ENCODE data around the gene C7orf33.

Gene C7orf33

DNA sequence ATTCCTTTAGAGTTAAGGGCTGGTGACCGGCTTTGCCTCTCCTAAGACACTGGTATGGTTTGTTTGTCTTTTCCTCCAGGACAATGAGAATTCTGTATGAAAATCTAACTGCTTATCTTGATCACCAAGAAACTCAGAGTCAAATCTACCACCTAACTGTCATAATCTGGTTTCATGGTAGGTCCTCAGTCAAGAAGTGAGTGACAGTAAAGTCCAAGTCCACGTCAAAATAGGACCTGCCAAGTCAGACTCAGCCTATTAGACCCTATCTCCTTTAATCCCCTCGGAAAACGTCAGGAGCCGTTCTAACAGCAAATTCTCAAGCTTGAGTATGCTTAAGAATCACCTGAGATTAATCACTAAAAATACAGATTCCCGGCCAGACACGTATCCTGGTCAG, 37.4 kb downstream of the C7orf33 start:
- DNase-seq (ENCODE audit: low spot score) = no peak

DNA sequence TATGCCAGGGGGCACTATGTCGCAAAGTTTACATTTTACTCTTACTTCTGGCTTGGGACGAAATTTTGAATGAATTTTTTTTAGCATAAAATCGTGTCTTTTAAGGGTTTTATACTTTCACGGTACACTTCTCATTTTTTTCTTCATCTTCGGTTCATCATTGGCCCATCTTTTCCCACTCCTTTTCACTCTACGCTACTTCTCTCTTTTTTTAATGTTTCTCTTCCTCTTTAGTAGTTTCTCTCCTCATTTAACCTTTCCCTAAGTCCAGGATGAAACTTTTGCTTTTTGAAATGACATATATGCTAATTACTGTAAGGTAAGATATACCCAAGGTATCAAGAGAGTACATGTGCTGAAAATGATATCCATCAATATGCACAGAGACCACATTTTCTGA, 39.5 kb downstream of the C7orf33 start:
- no peak for DNase-seq (ENCODE audit: low spot score)

DNA sequence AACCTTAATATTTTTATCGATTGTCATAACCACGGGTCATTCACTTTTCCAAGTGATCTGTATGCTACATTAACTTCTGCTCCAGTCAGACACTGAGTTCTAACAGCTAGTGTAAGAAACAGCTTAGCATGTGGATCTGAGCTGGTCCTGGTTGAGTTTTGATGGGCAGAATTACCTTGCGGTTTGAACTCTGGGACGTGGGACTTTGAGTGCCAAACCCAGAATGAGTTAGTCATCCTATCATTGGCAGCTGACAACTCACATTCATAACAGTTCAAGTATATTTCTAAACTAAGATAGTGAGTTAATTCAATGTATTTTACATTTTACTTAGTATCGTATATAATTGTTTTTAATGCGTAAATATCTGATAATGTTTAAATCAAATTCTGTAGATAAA, 43.2 kb downstream of the C7orf33 start:
- DNase-seq (ENCODE audit: low spot score) = no peak

DNA sequence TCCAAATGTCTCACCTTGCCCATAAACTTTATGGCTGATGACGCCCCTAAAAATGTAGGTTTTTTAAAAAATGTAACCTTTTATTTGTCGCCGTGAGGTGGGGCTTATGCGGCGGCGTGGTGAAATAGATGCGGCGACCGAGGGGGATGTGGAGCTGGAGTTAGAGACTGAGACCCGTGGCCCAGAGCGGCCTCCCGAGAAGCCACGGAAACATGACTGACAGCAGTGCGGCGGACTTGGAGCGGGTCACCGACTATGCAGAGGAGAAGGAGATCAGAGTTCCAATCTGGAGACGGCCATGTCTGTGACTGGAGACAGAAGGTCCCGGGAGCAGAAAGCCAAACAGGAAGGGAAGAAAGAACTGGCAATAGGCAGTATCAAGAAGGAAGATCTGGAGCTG, 46.5 kb downstream of the C7orf33 start:
- no peak for DNase-seq (ENCODE audit: low spot score)

DNA sequence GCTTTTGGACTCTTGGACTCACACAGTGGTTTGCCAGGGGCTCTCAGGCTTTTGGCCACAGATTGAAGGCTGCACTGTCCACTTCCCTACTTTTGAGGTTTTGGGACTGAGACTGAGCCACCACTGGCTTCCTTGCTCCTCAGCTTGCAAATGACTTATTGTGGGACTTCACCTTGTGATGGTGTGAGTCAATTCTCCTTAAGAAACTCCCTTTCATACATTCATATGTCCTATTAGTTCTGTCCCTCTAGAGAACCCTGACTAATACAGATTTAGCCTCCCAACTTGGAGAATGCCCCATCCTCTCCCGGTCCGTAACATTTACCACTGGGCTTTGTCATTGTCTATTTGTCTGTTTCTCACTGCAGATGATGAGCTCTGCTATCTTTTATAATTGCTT, 55.3 kb downstream of the C7orf33 start:
- no peak for DNase-seq (ENCODE audit: low spot score)

DNA sequence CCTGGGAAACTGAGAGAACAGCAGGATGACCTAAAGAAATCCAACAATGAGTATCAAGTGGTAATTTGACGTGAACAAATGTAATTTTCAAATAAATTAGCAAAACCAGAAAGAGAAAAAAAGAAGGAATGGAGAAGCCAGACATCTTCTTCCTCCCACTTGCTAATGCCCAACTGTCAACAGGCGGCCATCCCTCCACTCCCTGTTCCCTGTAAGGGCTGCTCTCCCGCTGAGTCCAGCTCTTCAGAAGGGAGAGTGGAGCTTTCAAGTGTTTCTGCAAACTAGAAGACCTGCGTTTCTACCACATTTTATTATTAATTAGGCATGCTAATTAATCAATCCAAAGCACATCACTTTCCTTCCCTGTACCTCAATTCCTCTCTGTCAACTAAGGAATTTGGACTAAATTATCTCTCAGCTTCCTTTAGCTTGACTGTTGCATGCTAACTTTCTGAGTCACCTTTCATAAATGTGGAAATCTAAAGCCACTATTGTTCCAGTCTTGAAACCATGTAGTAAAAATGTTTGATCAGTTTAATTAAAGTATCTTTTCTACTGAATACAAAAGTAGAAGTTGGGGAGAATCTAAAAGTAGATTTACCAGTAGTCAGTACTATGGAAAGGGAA, 59.8 kb downstream of the C7orf33 start:
- no peak for DNase-seq (ENCODE audit: low spot score)

DNA sequence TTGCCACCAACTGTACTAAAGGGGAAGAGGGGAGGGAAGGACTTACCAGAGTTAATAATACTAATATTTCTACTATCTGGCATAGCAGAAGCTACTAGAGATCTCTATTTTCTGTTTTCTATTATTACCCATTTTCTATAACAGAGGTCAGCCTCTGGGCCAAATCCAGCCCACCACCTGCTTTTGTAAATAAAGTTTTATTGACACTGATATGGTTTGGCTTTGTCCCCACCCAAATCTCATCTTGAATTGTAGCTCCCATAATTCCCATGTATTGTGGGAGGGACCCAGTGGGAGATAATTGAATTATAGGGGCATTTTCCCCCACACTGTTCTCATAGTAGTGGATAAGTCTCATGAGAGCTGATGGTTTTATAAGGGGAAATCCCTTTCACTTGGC, 62.2 kb downstream of the C7orf33 start:
- no peak for DNase-seq (ENCODE audit: low spot score)

DNA sequence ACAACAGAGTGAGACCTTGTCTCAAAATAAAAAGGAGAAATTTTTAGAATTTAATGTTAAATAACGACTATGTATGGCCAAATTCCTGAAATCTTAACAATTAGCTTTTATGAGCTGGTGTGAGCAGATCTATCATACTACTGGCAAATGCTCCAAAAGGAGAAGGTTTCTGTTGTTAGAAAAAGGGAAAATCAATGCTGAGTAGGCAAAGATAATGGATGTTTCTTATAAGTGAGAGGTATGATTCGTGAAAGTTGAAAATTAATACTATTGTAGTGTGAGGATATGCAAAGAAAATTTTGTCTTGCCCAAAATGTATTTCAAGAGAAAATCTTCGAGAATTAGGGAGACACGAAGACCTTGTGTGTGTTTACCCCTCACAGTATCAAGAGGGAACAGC, 67.4 kb downstream of the C7orf33 start:
- DNase-seq (ENCODE audit: low spot score) = no peak

DNA sequence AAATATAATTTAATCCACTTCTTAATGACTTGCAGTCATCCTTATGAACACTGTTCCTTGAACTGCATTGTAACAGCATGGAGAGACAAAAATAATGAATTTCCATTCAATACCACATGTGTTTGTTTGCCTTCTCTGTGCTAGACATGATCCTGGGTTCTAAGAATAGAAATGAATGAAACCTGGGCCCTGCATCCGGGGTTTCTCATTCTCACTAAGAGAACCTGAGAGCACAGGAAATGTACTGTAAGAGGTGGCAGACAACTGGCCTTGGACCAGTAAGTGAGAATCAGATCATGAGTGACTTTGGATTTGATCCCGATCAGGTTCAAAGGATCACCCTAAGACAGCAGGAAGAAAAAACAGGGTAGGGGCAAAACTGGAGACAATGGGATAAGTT, 70.9 kb downstream of the C7orf33 start:
- no peak for DNase-seq (ENCODE audit: low spot score)

DNA sequence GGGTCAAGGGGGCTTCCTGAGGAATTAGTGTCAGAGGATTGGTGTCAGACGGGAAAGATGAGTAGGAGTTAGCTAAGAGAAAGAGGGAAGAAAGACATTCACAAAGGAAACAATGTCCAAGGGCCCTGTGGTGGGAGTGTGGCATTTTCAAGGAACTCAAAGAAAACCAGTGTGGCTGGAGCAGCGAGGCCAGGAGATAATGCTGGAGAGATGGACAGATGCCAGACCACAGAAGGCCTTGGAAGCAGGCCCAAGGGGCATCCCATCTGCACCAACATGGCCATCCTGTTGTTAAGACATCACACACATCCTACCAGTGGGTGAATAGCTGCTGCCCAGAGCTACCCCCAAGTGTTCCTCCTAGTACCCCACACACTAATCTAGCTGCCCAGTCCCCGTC, 72.1 kb downstream of the C7orf33 start:
- DNase-seq (ENCODE audit: low spot score) = no peak

DNA sequence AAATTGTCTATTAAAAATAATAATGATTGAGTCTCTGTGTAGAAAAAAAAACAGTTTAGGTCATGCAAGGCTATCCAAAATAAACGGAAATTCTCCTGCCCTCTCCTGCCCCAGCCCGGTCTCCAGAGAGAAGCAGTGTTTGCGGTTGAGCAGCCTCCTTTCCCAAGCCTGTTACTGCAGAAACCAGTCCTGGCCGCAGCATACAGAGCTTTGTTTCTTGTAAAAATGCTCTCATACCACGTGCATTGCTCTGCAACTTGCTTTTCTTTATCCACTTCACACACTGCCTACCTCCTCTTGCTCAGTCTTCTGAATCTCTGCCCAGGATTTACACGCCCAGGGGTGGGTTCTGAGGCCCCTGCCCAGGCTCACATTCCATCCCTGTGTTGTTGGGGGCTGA, 73.8 kb downstream of the C7orf33 start:
- DNase-seq (ENCODE audit: low spot score) = no peak

DNA sequence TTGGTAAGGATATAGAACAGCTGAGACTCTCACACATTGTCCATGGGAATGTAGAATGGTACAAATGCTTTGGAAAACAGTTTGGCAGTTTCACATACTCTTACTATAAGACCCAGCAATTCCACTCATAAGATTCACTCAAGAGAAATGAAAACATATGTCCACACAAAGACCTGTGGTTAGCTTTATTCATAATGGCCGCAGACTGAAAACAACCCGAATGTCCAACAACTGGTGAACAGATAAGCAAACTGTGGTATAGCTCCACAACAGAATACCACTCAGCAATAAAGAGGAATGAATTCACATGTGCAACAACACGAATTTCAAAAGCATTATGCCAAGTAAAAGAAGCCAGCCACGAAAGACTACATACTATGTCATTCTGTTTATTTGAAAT, 74.7 kb downstream of the C7orf33 start:
- no peak for DNase-seq (ENCODE audit: low spot score)

All from HuH-7 (cell line).